HepG2 (cell line): Measurements from ENCODE around the gene MRPL36.

Experiments used
- NFYB ChIP-seq: sonication (generic); formaldehyde crosslinking; IDR thresholded peaks from 2 replicates; pipeline ENCODE4 v1.4.0; 2020; ENCODE audit warnings: missing genetic modification reagents
- POLR2A ChIP-seq, 2 experiments: IDR thresholded peaks; 2 replicates each; pipeline ENCODE4 v1.6.1; 2011; ENCODE audit warnings: low read depth in 2 of 2, low read length in 2 of 2, mild to moderate bottlenecking in 1 of 2, moderate library complexity in 1 of 2; ENCODE audit not compliant: insufficient read depth in 1 of 2
- SP1 ChIP-seq, 2 experiments: fragments of 450-650 bp in 1 of 2; sonication (generic) in 1 of 2; formaldehyde crosslinking in 1 of 2; IDR thresholded peaks; 2 replicates each; pipeline versions ENCODE4 v1.4.0 to v1.6.1; 2016 to 2020; ENCODE audit warnings: missing genetic modification reagents in 1 of 2
- YY1 ChIP-seq: IDR thresholded peaks from 2 replicates; pipeline ENCODE4 v1.6.1; 2011; ENCODE audit warnings: low read length, low read depth, moderate library complexity, mild to moderate bottlenecking; ENCODE audit not compliant: insufficient read depth, insufficient replicate concordance
- ZBTB43 ChIP-seq: sonication (generic); formaldehyde crosslinking; conservative IDR thresholded peaks from 2 replicates; pipeline ENCODE4 v1.4.0; 2020; ENCODE audit warnings: missing genetic modification reagents
- ZFAT ChIP-seq: sonication (generic); formaldehyde crosslinking; conservative IDR thresholded peaks from 2 replicates; pipeline ENCODE4 v1.8.1; 2023; ENCODE audit warnings: missing genetic modification reagents, inconsistent platforms
- ZNF512B ChIP-seq: sonication (generic); formaldehyde crosslinking; IDR thresholded peaks from 2 replicates; pipeline ENCODE4 v1.5.1; 2020; ENCODE audit warnings: missing genetic modification reagents, mild to moderate bottlenecking, borderline replicate concordance
- TF ChIP-seq, protein P1 (sequence below): IDR thresholded peaks from 2 replicates; pipeline ENCODE4 v1.6.1; 2012; ENCODE audit warnings: low read depth, low read length, improper control_type of control experiment
- TF ChIP-seq, protein P2 (sequence below): sonication (generic); formaldehyde crosslinking; IDR thresholded peaks from 2 replicates; pipeline ENCODE4 v1.5.0; 2020; ENCODE audit warnings: mild to moderate bottlenecking, missing genetic modification reagents, moderate library complexity

DNA sequence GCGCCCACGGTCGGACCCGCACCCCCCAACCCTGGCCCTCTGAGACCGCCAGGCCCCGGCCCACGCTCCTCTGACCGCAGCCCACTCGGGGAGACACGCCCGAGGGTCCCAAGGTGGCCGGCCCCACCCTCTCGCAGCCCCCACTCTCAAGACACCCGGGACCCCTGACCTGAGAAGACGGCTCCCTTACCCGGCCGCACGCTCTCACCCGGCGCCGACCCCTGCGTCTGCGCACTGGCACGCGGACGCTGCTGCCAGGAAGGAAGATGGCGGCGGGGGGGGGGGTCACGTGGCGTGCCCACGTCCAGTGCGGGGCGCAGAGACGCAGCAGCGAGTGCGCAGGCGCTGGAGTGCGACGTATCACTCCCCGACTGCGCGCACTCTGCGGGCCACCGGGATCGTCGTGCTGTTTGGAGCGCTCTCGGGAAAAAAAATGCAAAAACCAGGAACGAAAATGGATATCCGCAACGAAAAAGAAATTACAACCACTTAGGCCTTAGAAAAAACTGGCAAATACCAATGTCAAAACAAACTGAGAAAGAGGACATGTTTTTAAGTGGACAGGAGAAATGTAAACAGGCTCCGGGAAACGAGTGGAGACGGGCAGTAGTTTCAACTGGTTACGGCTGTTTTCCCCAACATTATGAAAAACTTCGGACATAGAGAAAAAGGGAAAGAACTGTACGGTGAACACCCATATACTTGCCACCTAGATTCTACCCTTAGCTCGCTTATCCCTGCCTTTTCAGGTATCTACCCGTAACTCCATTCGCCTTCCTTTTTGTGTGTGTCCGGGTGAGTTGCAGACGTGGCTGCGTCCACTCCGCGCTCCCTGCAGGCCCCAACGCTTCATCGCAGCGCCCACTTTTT lies at the start of gene MRPL36:
- TF ChIP-seq, protein P1, sequence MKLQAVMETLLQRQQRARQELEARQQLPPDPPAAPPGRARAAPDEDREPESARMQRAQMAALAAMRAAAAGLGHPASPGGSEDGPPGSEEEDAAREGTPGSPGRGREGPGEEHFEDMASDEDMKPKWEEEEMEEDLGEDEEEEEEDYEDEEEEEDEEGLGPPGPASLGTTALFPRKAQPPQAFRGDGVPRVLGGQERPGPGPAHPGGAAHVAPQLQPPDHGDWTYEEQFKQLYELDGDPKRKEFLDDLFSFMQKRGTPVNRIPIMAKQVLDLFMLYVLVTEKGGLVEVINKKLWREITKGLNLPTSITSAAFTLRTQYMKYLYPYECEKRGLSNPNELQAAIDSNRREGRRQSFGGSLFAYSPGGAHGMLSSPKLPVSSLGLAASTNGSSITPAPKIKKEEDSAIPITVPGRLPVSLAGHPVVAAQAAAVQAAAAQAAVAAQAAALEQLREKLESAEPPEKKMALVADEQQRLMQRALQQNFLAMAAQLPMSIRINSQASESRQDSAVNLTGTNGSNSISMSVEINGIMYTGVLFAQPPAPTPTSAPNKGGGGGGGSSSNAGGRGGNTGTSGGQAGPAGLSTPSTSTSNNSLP = no peak
- TF ChIP-seq SP1 (IDR thresholded peaks at IDR 0.05) (no peak), SP1 (CRISPR knock-in tag; IDR thresholded peaks at IDR 0.05) (no peak), ZBTB43 (no peak), POLR2A (IDR thresholded peaks at IDR 0.05; ENCODE audit: insufficient read depth in 1 of 2, low read depth in 2 of 2, low read length in 2 of 2) (peak in 1 of 2 experiments; percentile 78; a peak in 2 of 4 replicates), YY1 (peak; percentile 99), ZNF512B (0 out of 2 replicates have a peak, but pooled peaks have one; percentile 21), ZFAT (CRISPR knock-in tag) (no peak), NFYB (peak; percentile 53; the same call in 1 of the 2 replicates)
- TF ChIP-seq, protein P2, sequence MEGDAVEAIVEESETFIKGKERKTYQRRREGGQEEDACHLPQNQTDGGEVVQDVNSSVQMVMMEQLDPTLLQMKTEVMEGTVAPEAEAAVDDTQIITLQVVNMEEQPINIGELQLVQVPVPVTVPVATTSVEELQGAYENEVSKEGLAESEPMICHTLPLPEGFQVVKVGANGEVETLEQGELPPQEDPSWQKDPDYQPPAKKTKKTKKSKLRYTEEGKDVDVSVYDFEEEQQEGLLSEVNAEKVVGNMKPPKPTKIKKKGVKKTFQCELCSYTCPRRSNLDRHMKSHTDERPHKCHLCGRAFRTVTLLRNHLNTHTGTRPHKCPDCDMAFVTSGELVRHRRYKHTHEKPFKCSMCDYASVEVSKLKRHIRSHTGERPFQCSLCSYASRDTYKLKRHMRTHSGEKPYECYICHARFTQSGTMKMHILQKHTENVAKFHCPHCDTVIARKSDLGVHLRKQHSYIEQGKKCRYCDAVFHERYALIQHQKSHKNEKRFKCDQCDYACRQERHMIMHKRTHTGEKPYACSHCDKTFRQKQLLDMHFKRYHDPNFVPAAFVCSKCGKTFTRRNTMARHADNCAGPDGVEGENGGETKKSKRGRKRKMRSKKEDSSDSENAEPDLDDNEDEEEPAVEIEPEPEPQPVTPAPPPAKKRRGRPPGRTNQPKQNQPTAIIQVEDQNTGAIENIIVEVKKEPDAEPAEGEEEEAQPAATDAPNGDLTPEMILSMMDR (CRISPR knock-in tag) = no peak
